HG02870 (cell line): ENCODE results near the gene WASF2.
"Not testable (repeated sequence)": the region's sequence is repeated elsewhere in the genome, so short reads cannot be mapped to it uniquely, and the experiment has no call there.

Source experiments
- ATAC-seq: cut with Tn5 transposase; IDR thresholded peaks from one replicate; pipeline ENCODE4 v1.9.1; 2021; ENCODE audit warnings: mild to moderate bottlenecking, moderate library complexity; ENCODE audit not compliant: unreplicated experiment

The WASF2 gene

GRCh38 chr1:27489973-27490741 lies at the start of gene WASF2:
Gene WASF2 (minus strand): TSS chr1:27490167. CDS start chr1:27428890, 61,277 bp downstream.
- ATAC-seq, result peak; percentile 91

GRCh38 chr1:27538793-27539192 lies 48.8 kb upstream of the WASF2 start:
- ATAC-seq, result no peak

- ATAC-seq, result not testable (repeated sequence)
Observed at GRCh38 chr1:27538305-27538676, 48.3 kb upstream of the WASF2 start.

- ATAC-seq, result no peak
Observed at GRCh38 chr1:27536767-27537166, 46.8 kb upstream of the WASF2 start.

DNA sequence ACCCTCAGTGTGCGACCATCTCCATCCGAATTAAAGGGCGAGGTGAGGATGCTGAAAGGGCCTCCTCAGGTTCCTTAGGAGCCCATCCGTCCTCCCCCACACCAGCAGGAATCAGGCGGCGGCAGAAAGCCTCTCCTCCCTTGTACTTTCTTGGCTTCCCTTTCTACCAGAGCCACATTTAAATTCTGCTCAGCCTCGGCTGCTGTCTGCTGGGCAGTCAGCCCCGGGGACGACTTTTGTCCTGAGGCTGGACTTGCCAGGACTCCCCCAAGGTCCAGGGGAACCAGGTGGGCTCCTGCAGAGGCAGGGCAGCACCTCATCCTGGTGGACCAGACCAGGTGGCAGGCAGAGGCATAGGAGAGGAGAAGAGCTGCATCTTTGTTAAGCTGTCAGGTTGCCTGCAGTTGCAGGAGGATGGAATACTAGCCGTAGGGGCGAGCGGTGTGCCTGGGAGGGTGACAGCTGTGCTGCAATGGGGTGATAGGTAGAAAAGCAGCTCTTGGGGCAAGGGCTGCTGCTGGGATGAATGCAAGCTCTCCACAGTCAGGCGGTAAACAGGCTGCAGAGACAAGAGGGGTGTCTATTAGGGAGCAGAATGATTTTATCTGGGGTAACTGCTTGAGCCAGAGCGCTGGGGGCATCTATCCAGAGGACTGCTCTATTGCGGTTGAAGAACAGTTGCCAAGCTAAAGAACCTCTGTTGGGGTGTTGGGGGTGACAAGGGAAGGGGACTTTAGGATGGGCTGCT lies 46.2 kb upstream of the WASF2 start:
- ATAC-seq, result no peak

DNA sequence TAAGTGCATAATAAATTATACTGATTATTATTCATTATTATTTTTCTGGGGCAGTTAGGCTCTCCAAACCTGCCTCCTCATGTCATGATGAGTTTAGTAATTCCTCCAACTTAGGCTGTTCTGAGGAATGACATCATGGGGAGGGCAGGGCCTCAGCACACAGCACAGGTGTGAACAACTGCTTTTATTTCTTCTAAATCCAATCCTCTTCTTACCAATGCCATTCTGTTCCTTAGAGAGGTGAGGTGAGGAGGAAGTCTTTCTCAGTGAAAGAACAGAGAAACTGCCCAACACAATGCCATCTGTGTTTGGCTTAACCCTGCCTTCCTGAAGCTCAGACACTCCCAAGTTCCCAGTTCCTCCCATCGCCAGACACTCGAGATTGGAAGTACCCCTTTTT lies 45.4 kb upstream of the WASF2 start:
- no peak for ATAC-seq

DNA sequence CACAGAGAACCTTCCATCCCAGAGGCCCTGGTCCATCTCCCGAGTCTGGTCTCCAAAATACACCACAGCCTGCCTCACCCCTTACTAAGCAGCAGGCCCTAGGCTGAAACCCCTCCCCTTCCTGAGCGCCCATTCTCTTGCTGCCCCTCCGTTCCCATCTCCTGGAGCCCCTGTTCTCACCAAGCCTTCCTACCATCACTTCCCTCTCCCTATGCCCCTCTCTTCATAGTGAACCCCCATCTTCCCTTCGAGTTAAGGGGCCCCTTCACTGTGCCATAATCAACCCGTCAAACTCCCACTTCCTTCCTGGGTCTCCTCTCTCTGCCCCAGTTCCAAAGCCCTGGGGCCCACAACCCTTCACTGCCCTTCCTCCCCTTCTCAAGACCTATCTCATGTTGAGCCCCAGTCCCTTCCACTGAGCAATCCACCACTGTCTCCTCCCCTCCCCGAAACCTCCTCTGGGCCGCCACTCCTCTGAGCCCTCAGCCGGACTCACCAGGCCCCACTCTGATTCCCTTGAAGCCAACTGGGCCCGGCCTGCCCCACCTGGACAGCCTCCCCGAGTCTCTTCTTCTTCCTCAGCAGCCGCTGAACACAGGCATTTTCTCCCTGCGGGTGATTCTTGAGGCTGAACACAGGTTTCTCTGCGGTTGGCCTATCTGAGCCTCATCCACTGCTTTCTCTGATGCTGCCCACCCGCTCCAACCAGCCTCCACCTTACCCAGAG lies 42.2 kb upstream of the WASF2 start:
- no peak for ATAC-seq

- no peak for ATAC-seq
Observed at GRCh38 chr1:27530192-27530591, 40.2 kb upstream of the WASF2 start.

DNA sequence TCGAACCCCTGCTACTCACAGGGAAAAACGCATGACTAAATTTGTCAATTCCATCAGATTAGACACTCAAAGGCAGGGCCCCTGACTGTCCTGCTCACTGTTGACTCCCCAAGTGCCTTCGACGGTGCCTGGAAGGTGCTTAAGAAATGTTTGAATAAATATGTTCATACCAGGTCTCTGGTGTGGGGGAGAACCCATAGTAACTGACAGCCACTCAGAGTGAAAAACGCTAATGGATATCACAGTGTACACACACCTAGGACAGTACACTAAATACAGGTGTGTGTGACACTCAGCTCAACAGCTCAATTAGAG lies 39.7 kb upstream of the WASF2 start:
- ATAC-seq, result no peak

DNA sequence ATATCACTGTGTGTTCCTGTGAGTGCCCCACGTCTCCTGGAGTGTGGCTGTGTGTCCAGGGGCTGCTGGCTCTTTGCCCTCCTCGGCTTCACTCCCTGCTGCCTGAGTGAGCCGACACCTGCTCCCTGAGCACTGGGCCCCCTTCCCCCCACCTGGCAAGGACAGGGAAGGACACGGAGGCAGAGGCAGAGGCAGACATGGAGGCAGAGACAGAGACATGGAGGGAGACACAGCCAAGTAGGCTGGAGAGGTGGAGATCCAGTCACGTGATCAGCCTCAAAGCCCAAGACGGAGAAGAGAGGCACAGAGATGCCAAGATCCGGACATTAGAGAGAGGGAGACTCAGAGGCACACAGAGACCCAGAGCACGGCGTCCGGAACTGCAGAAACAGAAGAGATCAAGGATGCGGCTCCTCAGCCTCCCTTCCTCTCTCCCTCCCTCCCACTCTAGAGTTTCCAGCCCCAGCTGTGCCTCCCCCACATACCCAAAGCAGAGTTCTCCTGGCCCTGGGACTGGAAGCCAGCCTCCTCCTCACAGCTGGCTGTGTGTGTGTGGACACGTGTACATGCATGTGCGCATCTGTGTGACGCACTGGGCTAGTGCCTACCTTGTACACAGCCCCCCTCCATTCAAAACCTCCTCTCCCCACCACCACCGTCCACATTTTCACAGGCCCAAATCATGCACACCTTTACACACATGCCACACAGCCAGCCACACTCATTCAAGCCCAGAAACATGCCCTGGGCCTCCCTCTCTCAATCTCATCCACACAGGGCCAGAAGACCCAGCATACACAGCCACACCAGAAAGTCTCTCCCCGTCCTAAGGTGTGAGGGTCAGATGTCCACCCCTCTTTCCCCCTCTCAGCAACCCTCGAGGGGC lies 39.1 kb upstream of the WASF2 start:
- no peak for ATAC-seq

DNA sequence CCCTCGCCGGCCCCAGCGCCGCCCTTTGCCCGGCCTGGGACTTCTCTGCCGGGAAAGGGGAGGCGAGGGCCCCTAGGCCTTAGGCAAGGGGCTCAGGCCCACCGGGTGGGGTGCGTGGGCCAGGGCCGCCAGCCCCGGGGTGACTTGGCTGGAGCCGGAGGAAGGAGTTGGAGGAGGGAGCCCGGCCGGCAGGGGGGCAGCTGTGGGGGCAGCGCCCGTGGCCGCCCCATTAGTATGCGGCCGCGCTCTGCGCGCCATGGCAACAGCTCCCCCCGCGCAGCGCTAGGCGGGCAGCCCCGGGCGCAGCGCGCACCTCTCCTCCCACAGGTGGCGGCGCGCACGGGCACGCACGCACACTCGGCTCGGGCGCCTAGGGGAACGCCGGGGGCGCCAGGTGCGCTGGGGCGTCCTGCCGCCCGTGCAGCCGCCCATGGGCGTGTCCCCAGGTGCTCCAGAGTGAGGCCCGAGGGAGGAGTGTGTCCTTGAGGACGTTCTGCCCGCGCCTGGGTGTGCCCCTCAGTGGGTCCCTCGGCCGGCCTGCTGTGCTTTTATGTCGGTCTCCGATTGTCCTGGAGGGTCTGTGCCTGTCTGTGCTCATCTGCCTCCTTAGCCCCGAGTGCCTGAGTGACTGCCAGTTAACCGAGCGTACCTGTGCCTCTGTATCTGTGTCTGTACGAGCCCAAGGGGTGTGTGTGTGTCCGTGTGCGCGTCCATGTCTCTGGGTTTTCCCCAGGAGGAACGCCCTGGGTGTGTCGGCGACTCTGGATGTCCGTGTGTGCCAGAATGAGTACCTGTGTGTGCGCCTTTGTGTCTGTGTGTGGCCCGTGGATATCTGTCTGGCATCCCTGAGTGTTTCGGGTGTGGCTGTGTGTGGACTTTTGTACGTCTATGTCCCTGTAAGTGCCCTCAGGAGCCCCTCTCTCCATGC lies 38.2 kb upstream of the WASF2 start:
- ATAC-seq, result no peak

DNA sequence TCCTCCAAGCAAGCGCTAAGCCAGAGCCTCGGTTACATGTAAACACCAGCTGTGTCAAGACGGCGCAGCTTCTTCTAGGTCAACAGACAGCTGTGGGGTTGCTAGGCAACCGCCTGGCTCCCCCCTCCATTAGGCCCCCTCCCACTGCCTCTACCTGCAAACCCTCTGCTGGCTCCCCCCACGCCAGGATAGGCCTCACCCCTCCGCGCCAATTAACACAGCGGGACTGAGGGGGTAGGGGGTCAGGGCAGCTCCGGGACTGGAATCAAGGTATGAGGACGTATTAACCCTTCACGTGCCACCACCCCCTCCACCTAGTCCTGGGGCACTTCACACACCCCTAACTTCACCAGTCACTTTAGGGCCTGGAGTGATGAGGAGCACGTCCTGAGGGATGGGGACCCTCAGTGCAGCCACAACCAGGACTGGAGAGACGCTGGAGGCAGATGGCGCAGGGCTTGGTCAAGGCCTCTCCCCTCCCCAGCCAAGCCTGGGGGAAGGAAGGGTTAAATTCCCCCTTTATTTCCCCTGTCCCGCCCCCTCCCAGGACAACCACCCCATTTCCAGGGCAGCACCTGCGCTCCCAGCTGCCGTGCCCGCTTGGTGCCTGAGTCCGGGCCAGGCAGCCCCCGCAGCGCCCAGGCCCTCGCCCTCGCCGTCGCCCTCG lies 37.4 kb upstream of the WASF2 start:
- no peak for ATAC-seq

- ATAC-seq, result no peak
Observed at GRCh38 chr1:27526569-27527222, 36.7 kb upstream of the WASF2 start.

GRCh38 chr1:27525296-27526272 lies 35.6 kb upstream of the WASF2 start:
- ATAC-seq, result no peak

DNA sequence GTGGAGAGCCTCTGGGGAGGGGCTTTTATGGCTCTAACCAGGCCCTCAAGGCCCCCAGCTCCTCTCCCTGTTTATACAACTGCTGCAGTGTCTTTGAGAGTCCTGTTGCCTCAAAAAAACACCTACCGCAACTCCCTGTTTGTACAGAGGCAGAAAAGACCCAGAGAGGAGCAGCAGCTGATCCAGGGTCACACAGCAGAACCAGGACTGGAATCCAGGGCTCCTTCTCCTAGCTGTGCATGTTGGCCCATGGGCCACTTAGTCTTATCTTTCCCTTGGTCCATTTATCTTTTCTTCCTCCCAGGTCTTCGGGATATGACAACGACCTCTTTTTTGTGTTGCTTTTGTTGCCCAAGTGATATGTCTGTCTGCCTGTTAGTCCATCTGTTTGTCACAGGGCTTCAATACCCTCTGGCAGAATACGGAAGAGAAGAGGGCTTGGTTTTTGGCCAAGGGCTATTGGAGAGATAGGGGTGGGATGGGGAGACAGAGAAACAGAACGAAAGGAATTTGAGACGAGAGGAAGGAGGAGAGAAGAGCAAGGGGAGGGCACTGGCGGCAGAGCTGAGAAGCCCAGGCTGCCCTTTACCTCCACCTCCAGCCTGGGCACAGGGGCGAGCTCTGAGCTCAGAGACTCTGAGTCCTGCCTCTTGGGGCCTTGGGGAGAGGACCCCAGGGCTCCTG lies 33.5 kb upstream of the WASF2 start:
- no peak for ATAC-seq

DNA sequence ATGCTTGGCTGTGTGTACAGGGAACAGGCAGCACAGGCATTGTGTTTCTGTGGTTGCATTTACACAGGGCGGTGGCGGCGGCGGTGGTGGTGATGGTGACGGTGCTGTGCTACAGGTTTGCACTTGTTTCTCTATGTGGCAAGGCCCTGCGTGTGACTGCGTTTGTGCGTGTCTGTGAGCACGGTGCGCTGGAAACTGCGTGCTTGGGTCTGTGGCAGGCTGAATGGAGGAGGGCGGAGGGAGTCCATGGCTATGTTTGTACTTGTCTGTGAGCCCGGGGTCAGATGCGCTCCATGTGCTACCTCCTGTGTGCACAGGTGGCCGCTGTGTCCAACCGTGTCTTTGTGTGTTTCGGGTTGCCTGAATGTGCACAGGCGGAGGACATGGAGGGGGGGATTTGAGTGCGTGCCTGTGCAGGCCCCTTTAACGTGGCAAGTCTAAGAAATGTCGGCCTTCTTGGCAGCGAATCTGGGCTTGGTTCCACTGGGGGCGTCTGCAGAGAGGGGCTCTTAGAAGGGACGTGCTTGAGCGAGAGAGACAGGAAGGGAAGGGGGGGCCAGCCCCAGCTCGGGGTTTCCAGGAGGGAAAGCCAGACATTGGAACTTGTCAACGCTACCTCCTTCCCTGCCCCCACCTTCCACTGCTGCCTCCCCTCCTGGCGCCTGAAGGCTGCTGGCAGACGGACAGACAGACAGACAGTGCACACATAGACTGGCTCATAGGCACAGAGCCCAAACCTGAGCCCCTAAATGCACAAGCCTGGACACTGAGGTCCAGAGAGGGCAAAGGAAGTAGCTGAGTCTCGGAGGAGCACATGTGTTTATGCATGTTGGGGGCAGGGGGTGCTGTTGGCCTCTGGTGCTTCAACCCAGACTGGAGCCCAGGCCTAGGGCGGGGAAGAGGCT lies 32.7 kb upstream of the WASF2 start:
- ATAC-seq, result no peak
